Stomach (tissue), 4 donors: ENCODE data around the gene GTF2H2C.
"Not testable (repeated sequence)": the region's sequence is repeated elsewhere in the genome, so short reads cannot be mapped to it uniquely, and the experiment has no call there.

Experiments used
- POLR2AphosphoS5 ChIP-seq, 3 donors: sonication (generic); formaldehyde crosslinking; IDR thresholded peaks; one replicate each; pipeline ENCODE4 v1.6.1; 2016; ENCODE audit warnings: antibody characterized with exemption in 3 of 3
- TF ChIP-seq, protein P1 (sequence below), 7 experiments: fragments of 450-650 bp in 4 of 7; fragments of 200-600 bp in 3 of 7; sonication (generic) in 3 of 7; IDR thresholded peaks; one replicate each; pipeline ENCODE4 v1.5.1; 2016 to 2019; ENCODE audit warnings: antibody characterized with exemption in 7 of 7, control low read depth in 2 of 7, mild to moderate bottlenecking in 1 of 7

DNA sequence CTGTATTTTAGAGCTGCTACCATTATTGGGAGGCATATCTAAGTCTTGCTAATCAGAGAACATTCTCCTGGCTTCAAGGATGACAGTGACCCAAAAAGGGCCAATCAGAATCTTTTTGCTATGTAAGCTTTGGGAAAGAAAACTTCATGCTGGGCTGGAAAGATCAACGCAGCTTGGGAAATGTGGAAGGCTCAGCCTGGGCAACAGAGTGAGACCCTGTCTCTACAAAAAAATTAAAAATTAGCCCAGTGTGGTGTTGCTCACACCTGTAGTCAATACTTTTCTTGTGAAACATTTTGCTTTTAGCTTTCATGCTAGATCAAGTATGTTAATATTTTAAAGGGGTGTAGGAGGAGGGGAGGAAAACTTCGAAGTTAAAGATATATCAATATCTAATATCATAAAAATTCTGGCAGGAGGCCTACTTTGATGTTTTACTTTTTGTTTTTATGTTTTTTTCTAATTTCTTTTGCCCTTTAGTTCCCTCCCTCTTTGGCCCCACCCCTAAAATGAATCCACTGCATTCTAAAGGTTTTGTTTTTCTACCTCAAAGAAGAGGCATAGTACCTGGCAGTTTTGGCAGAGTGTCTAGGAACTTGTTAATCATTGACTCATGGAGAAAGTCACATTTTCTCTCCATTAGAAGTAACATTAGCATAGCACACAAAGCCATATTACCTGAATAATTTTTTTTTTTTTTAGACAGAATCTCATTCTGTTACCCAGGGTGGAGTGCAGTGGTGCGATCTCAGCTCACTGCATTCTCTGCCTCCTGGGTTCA is 17.0 kb upstream of the GTF2H2C start:
- TF ChIP-seq, protein P1, sequence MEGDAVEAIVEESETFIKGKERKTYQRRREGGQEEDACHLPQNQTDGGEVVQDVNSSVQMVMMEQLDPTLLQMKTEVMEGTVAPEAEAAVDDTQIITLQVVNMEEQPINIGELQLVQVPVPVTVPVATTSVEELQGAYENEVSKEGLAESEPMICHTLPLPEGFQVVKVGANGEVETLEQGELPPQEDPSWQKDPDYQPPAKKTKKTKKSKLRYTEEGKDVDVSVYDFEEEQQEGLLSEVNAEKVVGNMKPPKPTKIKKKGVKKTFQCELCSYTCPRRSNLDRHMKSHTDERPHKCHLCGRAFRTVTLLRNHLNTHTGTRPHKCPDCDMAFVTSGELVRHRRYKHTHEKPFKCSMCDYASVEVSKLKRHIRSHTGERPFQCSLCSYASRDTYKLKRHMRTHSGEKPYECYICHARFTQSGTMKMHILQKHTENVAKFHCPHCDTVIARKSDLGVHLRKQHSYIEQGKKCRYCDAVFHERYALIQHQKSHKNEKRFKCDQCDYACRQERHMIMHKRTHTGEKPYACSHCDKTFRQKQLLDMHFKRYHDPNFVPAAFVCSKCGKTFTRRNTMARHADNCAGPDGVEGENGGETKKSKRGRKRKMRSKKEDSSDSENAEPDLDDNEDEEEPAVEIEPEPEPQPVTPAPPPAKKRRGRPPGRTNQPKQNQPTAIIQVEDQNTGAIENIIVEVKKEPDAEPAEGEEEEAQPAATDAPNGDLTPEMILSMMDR (IDR thresholded peaks at IDR 0.05) = not testable (repeated sequence)
- TF ChIP-seq POLR2AphosphoS5 (IDR thresholded peaks at IDR 0.05) = not testable (repeated sequence)
